ENCODE data around the gene CREB5.
"Not testable (repeated sequence)": the region's sequence is repeated elsewhere in the genome, so short reads cannot be mapped to it uniquely, and the experiment has no call there.

CREB5 gene, protein sequence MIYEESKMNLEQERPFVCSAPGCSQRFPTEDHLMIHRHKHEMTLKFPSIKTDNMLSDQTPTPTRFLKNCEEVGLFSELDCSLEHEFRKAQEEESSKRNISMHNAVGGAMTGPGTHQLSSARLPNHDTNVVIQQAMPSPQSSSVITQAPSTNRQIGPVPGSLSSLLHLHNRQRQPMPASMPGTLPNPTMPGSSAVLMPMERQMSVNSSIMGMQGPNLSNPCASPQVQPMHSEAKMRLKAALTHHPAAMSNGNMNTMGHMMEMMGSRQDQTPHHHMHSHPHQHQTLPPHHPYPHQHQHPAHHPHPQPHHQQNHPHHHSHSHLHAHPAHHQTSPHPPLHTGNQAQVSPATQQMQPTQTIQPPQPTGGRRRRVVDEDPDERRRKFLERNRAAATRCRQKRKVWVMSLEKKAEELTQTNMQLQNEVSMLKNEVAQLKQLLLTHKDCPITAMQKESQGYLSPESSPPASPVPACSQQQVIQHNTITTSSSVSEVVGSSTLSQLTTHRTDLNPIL

DNA sequence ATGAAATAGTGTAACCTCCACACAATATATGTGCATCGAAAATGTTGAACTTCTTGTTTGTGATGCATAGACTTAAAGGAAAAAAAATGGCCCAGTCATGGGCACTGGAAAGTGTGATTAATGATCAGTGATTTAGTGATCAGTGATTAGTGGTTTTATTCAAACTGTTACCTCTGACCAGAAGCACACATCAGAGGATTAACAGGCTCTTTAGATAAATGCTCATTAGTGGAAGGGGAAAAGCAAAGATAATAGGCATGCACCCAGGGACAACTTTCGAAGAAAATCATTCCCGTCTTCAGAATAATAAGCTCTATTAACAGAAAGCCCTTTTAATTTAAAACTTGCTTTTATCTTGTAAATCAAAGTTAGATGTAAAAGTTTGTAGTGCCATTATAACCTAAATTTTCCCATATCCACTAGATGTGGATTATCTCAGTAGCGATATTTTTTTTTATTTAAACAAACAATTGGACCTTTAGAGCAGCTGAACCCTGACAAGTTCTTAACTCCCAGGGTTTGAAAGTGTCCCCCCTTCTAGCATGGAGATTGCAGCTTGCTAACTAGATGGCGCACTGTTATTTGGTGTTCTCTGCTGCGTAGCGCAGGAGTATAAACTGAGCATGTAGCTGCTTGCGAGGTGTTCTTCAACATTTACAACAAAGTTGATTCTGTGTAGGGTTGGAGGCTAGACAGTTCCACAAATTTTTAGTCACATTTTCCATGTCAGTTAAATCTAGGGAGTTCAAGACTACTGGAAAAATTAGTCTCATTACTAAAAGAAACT, at the start of gene CREB5:
Gene CREB5 (plus strand): TSS at position 643 of the 787 bp plus-strand sequence. CDS start 397 bp downstream, outside the sequence.
- DNase-seq (ENCODE audit: low read depth, low spot score) = no peak

DNA sequence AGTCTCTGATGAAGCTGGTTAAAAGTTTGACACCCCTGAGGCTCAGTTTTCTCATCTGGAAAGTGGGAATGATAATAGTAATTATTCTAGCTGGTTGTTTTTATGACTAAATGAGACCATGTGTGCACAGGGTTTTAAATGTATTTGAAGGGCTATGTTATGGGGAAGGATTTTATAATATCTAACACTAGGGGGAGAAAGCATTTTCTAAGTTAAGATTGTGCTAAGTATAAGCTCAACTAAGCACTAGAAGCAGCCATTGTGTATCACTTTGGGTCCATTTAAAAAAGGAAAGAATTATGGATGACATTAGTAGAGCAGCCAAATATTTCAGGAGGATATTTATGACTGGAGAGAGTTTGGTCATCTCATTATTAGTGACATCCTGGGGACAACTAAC, 49.5 kb upstream of the CREB5 start:
- DNase-seq (ENCODE audit: low read depth, low spot score) = no peak

DNA sequence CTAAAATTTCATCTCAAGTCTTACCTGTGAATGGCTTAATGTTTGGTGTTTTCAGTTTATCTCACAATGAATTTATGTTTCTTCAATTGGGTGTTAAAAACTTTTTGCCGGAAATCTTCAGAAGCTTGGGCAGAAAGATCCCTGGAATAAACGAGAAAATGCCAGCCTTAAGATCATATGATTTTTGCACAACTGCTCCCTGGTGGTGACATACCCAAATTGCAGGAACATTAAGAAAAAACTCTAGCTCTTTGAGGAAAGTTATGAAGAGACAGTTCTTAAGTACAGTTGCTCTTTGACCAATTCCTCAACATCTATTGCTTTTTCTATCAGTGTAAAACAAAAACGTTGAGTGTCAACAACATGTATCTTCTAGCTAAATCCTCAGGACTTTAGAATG, 48.2 kb upstream of the CREB5 start:
- no peak for DNase-seq (ENCODE audit: low read depth, low spot score)

DNA sequence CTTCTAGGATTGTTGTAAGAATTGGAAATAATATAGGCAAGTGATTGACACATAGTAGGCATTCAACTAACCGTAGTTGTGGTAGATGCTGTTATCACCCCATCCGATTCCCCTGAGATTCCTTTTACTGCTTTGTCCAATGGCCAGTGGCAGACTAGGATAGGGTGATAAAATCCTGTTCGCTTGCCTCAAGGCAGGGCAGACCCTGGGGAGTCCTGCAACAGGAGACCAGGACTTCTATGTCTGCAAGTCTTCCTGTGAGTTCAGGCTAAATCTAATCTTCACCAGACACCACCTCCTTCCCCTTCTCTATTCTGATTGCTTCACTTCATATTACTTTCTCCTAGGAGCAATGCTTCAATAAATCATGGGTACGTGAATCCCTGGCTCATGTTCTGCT, 42.8 kb upstream of the CREB5 start:
- no peak for DNase-seq (ENCODE audit: low read depth, low spot score)

DNA sequence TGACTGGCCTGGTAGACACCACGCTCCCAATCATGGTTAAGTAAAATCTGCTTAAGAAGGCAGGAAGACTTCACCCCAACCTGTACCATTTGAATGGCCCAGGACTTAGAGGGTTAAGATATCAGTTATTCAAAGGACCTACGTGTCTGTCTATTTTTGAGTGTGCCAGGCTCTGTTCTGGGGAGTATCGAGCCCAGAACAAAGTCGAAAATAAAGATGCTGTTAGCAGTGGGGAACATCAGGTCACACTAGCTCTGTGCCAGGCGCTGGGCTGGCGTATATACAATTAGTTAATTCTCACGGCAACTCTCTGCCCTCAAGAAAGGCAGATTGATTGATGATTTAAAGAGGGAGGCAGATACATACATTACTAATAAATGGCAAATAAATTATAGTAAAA, 40.5 kb upstream of the CREB5 start:
- no peak for DNase-seq (ENCODE audit: low read depth, low spot score)

DNA sequence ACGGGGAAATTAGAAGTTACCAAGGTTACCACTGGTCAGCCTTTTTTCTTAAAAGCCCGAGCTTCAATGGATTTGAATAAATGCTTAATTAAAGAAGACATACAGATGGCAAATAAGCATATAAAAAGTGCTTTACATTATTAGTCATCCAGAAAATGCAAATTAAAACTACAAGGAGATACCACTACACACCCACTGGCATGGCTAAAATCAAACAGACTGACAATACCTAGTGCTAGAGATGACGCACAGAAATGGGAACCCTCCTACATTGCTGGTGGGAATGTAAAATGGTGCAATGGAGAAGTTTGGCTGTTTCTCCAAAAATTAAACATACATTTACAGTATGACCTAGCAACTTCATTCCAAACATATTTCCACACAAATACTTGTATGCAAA, 38.3 kb upstream of the CREB5 start:
- no peak for DNase-seq (ENCODE audit: low read depth, low spot score)

DNA sequence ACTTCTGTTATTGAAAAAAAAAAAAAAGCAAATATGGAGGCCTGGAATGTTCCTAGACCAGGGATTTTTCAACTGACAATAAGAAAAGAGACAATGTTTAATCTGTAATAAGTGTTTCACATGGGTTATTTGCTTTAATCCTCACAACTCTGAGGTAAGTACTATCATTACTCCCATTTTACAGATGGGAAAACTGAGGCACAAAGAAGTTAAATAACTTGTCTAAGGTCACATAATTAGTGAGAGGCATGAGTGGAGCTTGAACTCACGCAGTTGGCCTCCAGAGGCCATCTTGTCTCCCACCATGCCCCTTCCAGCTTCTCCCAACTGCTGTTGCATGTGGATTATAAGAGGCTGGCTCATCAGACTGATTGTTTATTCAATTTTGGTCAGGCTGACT, 36.6 kb upstream of the CREB5 start:
- DNase-seq (ENCODE audit: low read depth, low spot score) = no peak

DNA sequence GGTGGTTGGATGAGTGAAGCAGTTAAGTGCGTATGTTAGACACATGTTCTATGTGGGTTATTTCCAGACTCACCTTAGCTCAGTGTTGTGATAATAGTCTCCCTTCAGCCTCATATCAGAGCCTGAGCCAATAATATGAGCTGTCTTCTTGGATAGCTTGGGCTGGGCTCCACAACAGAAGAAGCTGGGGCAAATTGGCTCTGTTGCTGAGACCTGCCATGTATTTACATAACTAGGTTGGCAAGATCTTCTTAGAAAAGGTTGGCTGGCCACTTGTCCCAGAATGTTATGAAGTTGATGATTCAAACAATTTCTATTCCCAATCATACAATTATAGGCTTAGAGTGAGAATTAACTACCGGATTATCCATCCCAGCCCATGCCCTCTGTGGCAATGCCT, 35.7 kb upstream of the CREB5 start:
- DNase-seq (ENCODE audit: low read depth, low spot score) = no peak

DNA sequence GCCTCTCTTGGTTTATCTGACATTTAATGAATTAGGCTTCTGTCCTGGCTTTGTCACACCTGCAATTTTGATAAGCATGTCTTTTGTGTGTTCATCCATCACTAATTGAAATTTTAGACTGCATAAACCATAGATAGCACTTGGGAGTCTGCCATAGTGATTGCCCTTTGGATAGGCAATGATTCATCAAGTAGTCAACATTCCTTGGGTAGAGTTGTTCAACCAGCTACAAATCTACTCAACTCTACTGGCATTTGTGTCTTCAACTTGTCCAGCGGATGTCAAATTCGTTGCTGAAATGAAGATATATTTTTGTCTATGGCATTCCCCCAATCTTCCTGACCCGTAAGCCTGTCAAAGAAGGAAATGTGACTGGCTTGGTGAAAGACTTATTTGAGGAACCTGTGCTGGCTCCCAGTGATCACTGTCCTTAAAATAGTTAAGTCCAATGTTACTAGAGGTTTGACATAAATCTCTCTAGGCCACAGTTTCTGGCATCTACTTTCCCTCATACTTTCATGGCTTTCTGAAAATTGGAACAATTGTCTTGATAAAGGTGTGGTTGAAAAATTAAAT, 33.7 kb upstream of the CREB5 start:
- no peak for DNase-seq (ENCODE audit: low read depth, low spot score)

DNA sequence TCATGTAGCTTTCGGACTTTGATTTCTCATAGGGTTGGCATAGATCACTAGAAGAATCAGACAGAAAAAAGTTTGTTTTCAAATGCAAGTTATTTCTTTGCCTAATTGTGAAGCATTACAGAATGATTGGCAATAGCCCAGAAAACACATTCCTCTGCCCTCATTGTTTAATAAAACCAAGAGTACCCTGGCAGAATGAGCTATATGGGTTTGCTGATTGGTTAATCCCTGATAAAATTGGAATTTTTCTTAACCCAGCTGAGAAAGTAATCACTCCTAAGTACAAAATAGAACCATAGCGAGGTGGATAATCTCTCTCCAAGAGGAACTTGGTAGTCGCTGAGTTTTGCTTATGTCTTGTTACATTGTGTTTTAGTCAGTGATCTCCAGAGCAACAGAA, 30.9 kb upstream of the CREB5 start:
- DNase-seq (ENCODE audit: low read depth, low spot score) = no peak

DNA sequence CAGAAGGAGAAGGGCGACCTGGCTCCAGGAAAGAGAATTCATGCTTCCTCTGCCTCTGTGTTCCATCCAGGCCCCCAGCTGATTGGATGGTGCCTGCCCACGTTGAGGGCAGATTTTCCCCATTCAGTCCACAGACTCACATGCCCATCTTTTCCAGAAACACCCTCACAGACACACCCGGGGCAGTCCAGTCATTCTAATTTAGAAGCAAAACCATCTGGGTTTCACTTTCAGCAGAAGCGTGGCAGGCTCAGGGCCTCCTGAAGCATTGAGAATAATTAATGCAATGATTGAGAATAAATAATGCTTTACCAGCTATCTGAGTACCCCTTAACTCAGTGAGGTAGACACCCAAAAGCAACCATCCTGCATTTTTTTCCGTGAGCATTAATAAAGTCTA, 30.2 kb upstream of the CREB5 start:
- DNase-seq (ENCODE audit: low read depth, low spot score) = no peak

DNA sequence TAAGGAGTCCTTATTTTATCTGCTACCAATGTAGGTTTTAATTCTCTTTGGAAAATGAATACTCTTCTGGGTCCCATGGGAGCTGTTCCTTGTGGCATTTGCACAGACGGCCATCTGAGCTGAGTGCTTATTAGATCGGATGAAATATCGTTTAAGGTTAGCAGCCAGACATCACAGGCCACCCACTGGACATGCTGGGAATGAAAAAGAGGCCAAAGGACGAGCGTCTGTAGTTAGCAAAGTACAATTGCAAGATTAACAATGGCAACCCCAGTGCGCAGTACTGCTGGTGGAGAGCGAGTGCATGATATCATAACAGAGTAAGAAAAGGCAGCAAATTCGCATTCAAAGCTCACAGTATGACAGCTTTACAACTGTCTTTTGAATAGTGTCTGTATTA, 28.3 kb upstream of the CREB5 start:
- no peak for DNase-seq (ENCODE audit: low read depth, low spot score)

DNA sequence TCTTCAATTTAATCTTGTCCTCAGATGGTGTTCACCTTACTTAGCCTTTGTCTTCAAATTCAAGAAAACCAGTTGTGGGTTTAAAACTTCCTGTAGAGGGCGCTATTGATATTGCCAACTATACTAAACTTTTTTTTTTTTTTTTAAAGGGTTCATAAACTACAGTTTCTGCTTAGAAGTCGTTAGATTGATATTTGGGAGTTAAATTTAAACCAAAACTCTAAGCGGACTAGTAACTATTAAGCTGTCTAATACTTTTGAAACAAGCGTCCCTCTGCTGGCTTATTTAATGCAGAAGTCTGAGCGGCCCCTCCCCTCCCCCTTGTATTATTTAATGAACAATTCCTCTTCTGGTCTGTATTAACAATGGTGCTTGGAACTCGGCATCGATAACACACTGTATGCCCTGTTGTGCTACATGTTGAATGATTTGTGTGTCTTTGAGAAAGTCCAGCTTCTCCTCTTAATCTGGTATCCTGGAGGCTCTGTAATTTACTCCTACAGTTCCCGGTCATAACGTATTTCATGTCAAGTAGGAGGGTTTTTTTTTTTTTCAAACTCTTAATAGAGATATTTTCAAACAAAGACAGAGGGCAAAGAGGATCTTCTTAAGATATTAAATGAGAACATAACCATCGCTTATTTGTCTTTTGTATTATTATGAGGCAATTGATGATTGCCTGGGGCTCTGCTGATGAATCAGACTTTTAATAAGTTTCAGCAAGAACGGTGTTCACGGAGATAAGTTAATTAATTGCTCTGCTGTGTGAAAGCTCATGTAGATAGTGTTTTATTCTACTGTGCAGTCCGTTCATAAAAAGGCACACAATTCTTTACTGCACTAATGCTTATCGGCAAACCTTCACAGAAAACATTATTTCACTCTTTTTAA, 22.6 kb upstream of the CREB5 start:
- DNase-seq (ENCODE audit: low read depth, low spot score) = peak; percentile 41

DNA sequence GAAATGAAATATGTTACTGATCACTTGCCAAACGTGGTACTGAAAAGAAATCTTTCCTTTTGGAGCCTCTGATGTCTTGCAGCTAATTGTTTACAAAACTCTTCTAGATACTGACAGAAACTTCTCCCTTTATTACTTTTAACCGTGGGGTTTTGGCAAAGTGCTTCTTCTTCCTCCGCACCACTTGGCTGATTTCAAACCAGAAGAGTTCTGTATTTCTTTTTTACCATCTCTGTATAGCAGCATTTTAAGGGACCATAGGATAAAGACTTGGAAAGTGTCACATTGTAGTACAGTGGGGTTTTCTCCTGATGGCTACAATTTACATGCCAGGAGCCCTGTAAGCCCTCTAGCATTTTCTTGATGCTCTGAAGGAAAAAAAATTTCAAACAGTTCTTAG, 21.9 kb upstream of the CREB5 start:
- no peak for DNase-seq (ENCODE audit: low read depth, low spot score)

DNA sequence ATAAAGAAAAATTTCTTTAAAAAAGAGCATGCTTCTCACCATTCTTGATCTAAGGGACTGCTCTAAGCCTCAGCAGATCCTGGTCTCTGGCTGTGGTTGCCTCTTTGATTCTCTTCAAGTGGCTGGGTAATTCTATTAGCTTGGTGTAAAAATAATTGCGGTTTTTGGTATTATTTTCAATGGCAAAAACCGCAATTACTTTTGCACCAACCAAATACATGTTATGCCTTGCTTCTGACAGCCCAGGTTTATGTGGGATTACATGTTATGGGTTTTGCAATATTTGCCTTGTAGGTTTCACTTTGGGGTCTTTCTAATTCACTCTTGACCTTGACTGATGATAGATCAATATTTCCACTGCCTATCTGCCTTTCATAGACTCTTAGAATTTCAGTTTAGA, 20.0 kb upstream of the CREB5 start:
- DNase-seq (ENCODE audit: low read depth, low spot score) = no peak

DNA sequence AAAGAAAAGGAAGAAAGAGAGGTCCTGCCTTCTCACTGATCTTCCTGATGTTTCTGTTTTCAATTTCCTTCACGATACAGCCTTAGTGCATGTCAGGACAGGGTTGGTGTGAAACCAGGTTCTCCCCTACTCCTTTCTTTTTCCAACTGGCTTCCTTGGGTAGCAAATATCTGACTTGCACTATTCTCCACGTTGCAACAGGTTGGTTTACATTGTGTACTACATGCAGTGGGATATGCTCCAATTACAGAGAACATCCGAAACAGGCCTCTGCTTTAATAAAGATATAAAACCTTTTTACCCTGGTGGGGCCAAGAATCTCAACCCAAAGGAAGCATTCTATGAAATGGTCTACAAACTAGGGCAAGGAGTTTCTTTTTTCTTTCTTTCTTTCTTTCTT, 16.9 kb upstream of the CREB5 start:
- DNase-seq (ENCODE audit: low read depth, low spot score) = no peak

DNA sequence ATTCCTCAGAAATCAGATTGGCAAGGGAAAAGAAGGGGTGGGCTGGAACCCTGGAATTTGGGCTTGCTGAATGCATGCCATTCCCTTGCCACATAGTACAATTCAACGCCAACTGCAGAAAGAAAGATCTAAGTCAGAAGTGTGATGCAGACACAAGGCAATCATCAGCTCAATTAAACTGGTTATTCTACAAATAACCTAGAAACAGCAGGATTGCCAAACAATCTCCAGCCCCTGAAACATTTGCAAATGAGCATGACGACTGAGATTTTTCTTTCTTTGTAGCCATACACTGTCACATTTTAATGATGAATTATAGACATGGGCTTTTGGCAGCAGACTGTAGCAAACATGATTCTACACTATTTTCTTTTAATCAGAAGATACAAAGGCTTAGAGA, 16.5 kb upstream of the CREB5 start:
- no peak for DNase-seq (ENCODE audit: low read depth, low spot score)

DNA sequence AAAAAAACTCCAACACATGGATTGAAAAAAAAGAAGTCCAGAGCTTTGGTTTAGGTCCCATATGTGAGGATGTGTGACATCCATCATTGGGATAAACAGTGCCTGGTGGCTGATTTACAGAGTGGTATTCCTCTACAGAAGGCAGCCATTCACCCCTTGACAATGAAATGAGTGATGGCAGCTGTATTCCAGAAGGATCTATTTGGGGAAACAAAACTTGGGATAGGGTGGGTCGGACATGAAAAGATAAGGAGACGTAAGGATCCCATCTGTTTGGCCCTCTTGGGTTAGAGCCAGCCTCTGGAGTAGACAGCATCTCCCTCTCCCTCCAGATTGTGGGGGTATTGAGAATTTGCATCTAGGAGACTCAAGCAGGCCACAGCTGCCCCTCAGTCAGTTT, 15.2 kb upstream of the CREB5 start:
- no peak for DNase-seq (ENCODE audit: low read depth, low spot score)

DNA sequence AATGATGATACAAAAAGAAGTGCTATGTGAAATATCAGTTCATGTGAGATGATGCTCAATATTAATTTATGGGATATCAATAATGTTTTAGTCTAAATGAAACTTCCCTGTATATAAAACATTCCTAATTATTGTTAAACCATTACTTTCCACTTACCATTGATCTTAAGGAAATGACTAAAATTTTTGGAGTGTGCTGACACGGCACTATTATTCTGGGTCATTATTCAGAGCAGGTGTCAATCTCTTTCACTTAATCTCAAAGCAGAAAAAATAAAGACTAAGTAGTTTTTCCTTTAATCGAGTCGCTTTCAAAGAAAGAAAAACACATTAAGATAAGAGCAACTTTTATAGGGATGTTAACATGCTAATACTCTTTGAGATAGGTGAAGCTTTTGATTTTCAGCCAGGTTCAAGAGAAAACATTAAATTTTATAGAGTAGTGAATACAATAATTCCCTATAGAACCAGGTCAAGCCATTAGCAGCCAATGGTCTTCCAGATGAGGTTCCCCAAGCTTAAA, 11.4 kb upstream of the CREB5 start:
- no peak for DNase-seq (ENCODE audit: low read depth, low spot score)

DNA sequence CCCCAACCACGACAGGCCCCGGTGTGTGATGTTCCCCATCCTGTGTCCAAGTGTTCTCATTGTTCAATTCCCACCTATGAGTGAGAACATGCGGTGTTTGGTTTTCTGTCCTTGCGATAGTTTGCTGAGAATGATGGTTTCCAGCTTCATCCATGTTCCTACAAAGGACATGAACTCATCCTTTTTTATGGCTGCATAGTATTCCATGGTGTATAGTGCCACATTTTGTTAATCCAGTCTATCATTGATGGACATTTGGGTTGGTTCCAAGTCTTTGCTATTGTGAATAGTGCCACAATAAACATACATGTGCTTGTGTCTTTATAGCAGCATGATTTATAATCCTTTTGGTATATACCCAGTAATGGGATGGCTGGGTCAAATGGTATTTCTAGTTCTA, 10.8 kb upstream of the CREB5 start:
- DNase-seq (ENCODE audit: low read depth, low spot score) = not testable (repeated sequence)

DNA sequence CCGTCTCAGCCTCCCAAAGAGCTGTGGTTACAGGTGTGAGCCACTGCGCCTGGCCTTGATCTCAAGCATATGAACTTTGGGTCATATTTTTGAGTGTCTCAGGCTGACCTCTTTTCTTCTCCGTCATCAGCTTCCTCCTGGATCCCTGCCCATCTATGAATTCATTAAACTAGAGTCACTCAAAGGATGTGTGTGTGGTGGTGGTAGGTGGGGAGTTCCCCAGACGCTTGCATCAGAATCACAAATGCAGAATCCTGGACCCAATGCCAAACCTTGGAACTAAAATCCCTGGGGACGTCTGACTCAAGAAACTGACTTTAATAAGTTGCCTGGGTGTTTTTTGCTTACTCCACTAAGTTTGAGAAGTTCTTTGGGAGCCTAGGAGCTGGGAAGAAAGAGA, 6.7 kb upstream of the CREB5 start:
- no peak for DNase-seq (ENCODE audit: low read depth, low spot score)

Measured in brain pericyte (primary cell).